Neuronal stem cell (in vitro differentiated cells): ENCODE results near the gene FOXN3.

Experiments used
- DNase-seq: peaks from one replicate; pipeline ENCODE4 v3.0.0-alpha.2; 2013; ENCODE audit warnings: low spot score
- H2AFZ ChIP-seq: one replicate; pipeline ENCODE4 v1.6.1; 2013; ENCODE audit warnings: mild to moderate bottlenecking, low read length, inconsistent platforms
- H2AK5ac ChIP-seq: 2 replicates; pipeline ENCODE4 v1.6.1; 2013; ENCODE audit warnings: low read depth, mild to moderate bottlenecking, inconsistent platforms, low read length, moderate library complexity, mixed read lengths
- H2BK120ac ChIP-seq: 2 replicates; pipeline ENCODE4 v1.6.1; 2013; ENCODE audit warnings: low read depth, mild to moderate bottlenecking, inconsistent platforms, low read length, moderate library complexity, mixed read lengths
- H2BK12ac ChIP-seq: one replicate; pipeline ENCODE4 v1.6.1; 2013; ENCODE audit warnings: low read length, inconsistent platforms
- H2BK15ac ChIP-seq: 2 replicates; pipeline ENCODE4 v1.6.1; 2013; ENCODE audit warnings: mild to moderate bottlenecking, low read length, inconsistent platforms, mixed read lengths
- H2BK5ac ChIP-seq: one replicate; pipeline ENCODE4 v1.6.1; 2013; ENCODE audit warnings: inconsistent platforms, mild to moderate bottlenecking, low read length, moderate library complexity
- H3K14ac ChIP-seq: one replicate; pipeline ENCODE4 v1.6.1; 2013; ENCODE audit warnings: low read length, inconsistent platforms
- H3K18ac ChIP-seq: 2 replicates; pipeline ENCODE4 v1.6.1; 2013; ENCODE audit warnings: low read length, inconsistent platforms
- H3K23ac ChIP-seq: 2 replicates; pipeline ENCODE4 v1.6.1; 2013; ENCODE audit warnings: low read depth, mild to moderate bottlenecking, mixed read lengths, low read length, inconsistent platforms; ENCODE audit not compliant: poor library complexity
- H3K27ac ChIP-seq: replicated peaks from 3 replicates; pipeline ENCODE4 v1.5.1; 2013; ENCODE audit warnings: low read length, inconsistent platforms
- H3K27me3 ChIP-seq, 3 experiments: 2 replicates each; pipeline ENCODE4 v1.6.1; 2013; ENCODE audit warnings: low read length in 3 of 3, mild to moderate bottlenecking in 2 of 3, inconsistent platforms in 1 of 3, low read depth in 1 of 3, mixed read lengths in 1 of 3, moderate library complexity in 1 of 3; ENCODE audit not compliant: control insufficient read depth in 3 of 3, insufficient read depth in 3 of 3
- H3K36me3 ChIP-seq, 2 donors: replicated peaks in 1 of 2; 2 replicates each; pipeline ENCODE4 v1.6.1; 2013; ENCODE audit warnings: low read length in 2 of 2; ENCODE audit not compliant: control insufficient read depth in 2 of 2, insufficient read depth in 2 of 2
- H3K4ac ChIP-seq: 2 replicates; pipeline ENCODE4 v1.6.1; 2013; ENCODE audit warnings: inconsistent platforms, mild to moderate bottlenecking, low read length, moderate library complexity
- H3K4me1 ChIP-seq, 2 donors: 1 replicate in 1 of 2; 2 replicates in 1 of 2; pipeline ENCODE4 v1.6.1; 2013; ENCODE audit warnings: low read length in 2 of 2, low read depth in 1 of 2; ENCODE audit not compliant: control insufficient read depth in 2 of 2, insufficient read depth in 1 of 2
- H3K4me2 ChIP-seq: one replicate; pipeline ENCODE4 v1.6.1; 2013; ENCODE audit warnings: mild to moderate bottlenecking, low read length, inconsistent platforms; ENCODE audit not compliant: insufficient read depth, poor library complexity, severe bottlenecking
- H3K4me3 ChIP-seq, 2 donors: 2 replicates each; pipeline ENCODE4 v1.5.1; 2013; ENCODE audit warnings: low read length in 2 of 2, mild to moderate bottlenecking in 2 of 2, inconsistent platforms in 1 of 2, moderate library complexity in 1 of 2
- H3K79me1 ChIP-seq: one replicate; pipeline ENCODE4 v1.6.1; 2013; ENCODE audit warnings: low read depth, mild to moderate bottlenecking, inconsistent platforms, low read length, moderate library complexity
- H3K9ac ChIP-seq: one replicate; pipeline ENCODE4 v1.6.1; 2013; ENCODE audit warnings: mild to moderate bottlenecking, low read depth, low read length, inconsistent platforms; ENCODE audit not compliant: poor library complexity
- H3K9me3 ChIP-seq, 2 donors: replicated peaks in 1 of 2; 2 replicates each; pipeline versions ENCODE3 to v1.6.1; 2013; ENCODE audit warnings: low read length in 2 of 2, mild to moderate bottlenecking in 2 of 2, inconsistent platforms in 1 of 2, low read depth in 1 of 2, mixed read lengths in 1 of 2, moderate library complexity in 1 of 2; ENCODE audit not compliant: control insufficient read depth in 2 of 2, insufficient read depth in 1 of 2
- H4K8ac ChIP-seq: one replicate; pipeline ENCODE4 v1.6.1; 2013; ENCODE audit warnings: low read depth, mild to moderate bottlenecking, inconsistent platforms, low read length, moderate library complexity
- H4K91ac ChIP-seq: one replicate; pipeline ENCODE4 v1.6.1; 2013; ENCODE audit warnings: low read length, low read depth, mild to moderate bottlenecking, inconsistent platforms; ENCODE audit not compliant: poor library complexity
- WGBS, 2 donors: extraction: QIAGEN DNeasy Blood & Tissue Kit; methylation state at CpG; one replicate each; pipeline ENCODE4 v1.1.7; 2013; ENCODE audit warnings: missing lambda C conversion rate in 2 of 2, mixed read lengths in 1 of 2; ENCODE audit not compliant: insufficient read length in 2 of 2, insufficient replicate concordance in 1 of 2; ENCODE audit errors: extremely low coverage in 2 of 2; 5-methylcytosine and 5-hydroxymethylcytosine counted together

FOXN3 gene

GRCh38 chr14:89280600-89280999, 136.4 kb downstream of the FOXN3 start:
- no CpG with 5 or more reads among the region's 10 CpGs for WGBS, 2 donors

GRCh38 chr14:89279649-89280232, 137.3 kb downstream of the FOXN3 start:
- Histone ChIP-seq H2AFZ (no peak overlapping the region), H3K36me3 (peaks cover 2 to 17% of the 10 kb centered on the region in 2 donors), H3K4me2 (no peak overlapping the region), H3K27ac (no peak overlapping the region), H3K79me1 (no peaks in the 10 kb centered on the region), H2BK5ac (no peak overlapping the region), H4K91ac (no peak overlapping the region), H3K4me3 (no peak overlapping the region), H3K18ac (no peak overlapping the region), H2AK5ac (no peak overlapping the region), H4K8ac (no peak overlapping the region), H3K9me3 (no peaks in the 10 kb centered on the region), H3K4me1 (peaks cover 0 to 5% of the 10 kb centered on the region in 2 donors), H3K14ac (no peak overlapping the region), H2BK12ac (no peak overlapping the region), H2BK15ac (no peak overlapping the region), H3K27me3 (no peaks in the 10 kb centered on the region), H3K9ac (no peak overlapping the region), H3K4ac (no peak overlapping the region), H3K23ac (no peak overlapping the region), H2BK120ac (no peak overlapping the region)
- WGBS, 2 donors: no CpG with 5 or more reads among the region's 9 CpGs
- no peak for DNase-seq

More at GRCh38 chr14:89280600-89280999, 136.4 kb downstream of the FOXN3 start:
- Histone ChIP-seq H2AFZ (no peak overlapping the region), H3K4me1 (peaks cover 0 to 5% of the 10 kb centered on the region in 2 donors), H3K9ac (no peak overlapping the region), H2BK15ac (no peak overlapping the region), H3K23ac (no peak overlapping the region), H4K91ac (no peak overlapping the region), H3K14ac (no peak overlapping the region), H2AK5ac (no peak overlapping the region), H3K4me2 (no peak overlapping the region), H2BK12ac (no peak overlapping the region), H3K27me3 (no peaks in the 10 kb centered on the region), H3K4ac (no peak overlapping the region), H4K8ac (no peak overlapping the region), H3K36me3 (peaks cover 2 to 17% of the 10 kb centered on the region in 2 donors), H2BK5ac (no peak overlapping the region), H3K4me3 (no peak overlapping the region), H3K9me3 (no peaks in the 10 kb centered on the region), H2BK120ac (no peak overlapping the region), H3K27ac (no peak overlapping the region), H3K79me1 (no peaks in the 10 kb centered on the region), H3K18ac (no peak overlapping the region)
- no peak for DNase-seq

GRCh38 chr14:89277203-89277602, 139.8 kb downstream of the FOXN3 start:
- Histone ChIP-seq H2AK5ac (no peak overlapping the region), H3K23ac (no peak overlapping the region), H3K27ac (no peak overlapping the region), H3K14ac (no peak overlapping the region), H4K8ac (no peak overlapping the region), H3K4me2 (no peak overlapping the region), H2BK120ac (no peak overlapping the region), H2BK15ac (no peak overlapping the region), H3K27me3 (no peaks in the 10 kb centered on the region), H3K9ac (no peak overlapping the region), H3K18ac (no peak overlapping the region), H3K36me3 (peaks cover 2 to 17% of the 10 kb centered on the region in 2 donors), H2BK5ac (no peak overlapping the region), H3K4me3 (no peak overlapping the region), H3K4me1 (peaks cover 5 to 9% of the 10 kb centered on the region in 2 donors), H2AFZ (no peak overlapping the region), H3K4ac (no peak overlapping the region), H3K9me3 (no peaks in the 10 kb centered on the region), H2BK12ac (no peak overlapping the region), H3K79me1 (no peaks in the 10 kb centered on the region), H4K91ac (no peak overlapping the region)
- WGBS, 2 donors: no CpG with 5 or more reads among the region's 6 CpGs
- DNase-seq: no peak

- no peak for DNase-seq
- no peak overlapping the region for H2BK15ac ChIP-seq
- no peak overlapping the region for H3K23ac ChIP-seq
- no peak overlapping the region for H3K9ac ChIP-seq
- no peaks in the 10 kb centered on the region for H3K9me3 ChIP-seq
- no peak overlapping the region for H3K4me3 ChIP-seq
- H4K91ac ChIP-seq: no peak overlapping the region
- peaks cover 2 to 17% of the 10 kb centered on the region in 2 donors for H3K36me3 ChIP-seq
- H3K18ac ChIP-seq: no peak overlapping the region
- H2BK12ac ChIP-seq: no peak overlapping the region
- WGBS, 2 donors: no CpG with 5 or more reads among the region's 3 CpGs
- H3K27me3 ChIP-seq: no peaks in the 10 kb centered on the region
- H4K8ac ChIP-seq: no peak overlapping the region
- no peaks in the 10 kb centered on the region for H3K79me1 ChIP-seq
- H2AFZ ChIP-seq: no peak overlapping the region
- H2BK120ac ChIP-seq: no peak overlapping the region
- H2BK5ac ChIP-seq: no peak overlapping the region
- no peak overlapping the region for H3K27ac ChIP-seq
- H2AK5ac ChIP-seq: no peak overlapping the region
- no peak overlapping the region for H3K4ac ChIP-seq
- H3K4me1 ChIP-seq: peaks cover 5 to 9% of the 10 kb centered on the region in 2 donors
- H3K14ac ChIP-seq: no peak overlapping the region
- no peak overlapping the region for H3K4me2 ChIP-seq
Observed at GRCh38 chr14:89276424-89276975, 140.5 kb downstream of the FOXN3 start.
